Middle frontal gyrus (tissue), 1 donor: ENCODE measurements around the gene TOR1AIP2.
"Not testable (repeated sequence)": the region's sequence is repeated elsewhere in the genome, so short reads cannot be mapped to it uniquely, and the experiment has no call there.

Experiments
- DNase-seq: peaks from one replicate; pipeline ENCODE4 v3.0.0-alpha.2; 2015; ENCODE audit warnings: low spot score; ENCODE audit errors: extremely low spot score

Gene TOR1AIP2

DNA sequence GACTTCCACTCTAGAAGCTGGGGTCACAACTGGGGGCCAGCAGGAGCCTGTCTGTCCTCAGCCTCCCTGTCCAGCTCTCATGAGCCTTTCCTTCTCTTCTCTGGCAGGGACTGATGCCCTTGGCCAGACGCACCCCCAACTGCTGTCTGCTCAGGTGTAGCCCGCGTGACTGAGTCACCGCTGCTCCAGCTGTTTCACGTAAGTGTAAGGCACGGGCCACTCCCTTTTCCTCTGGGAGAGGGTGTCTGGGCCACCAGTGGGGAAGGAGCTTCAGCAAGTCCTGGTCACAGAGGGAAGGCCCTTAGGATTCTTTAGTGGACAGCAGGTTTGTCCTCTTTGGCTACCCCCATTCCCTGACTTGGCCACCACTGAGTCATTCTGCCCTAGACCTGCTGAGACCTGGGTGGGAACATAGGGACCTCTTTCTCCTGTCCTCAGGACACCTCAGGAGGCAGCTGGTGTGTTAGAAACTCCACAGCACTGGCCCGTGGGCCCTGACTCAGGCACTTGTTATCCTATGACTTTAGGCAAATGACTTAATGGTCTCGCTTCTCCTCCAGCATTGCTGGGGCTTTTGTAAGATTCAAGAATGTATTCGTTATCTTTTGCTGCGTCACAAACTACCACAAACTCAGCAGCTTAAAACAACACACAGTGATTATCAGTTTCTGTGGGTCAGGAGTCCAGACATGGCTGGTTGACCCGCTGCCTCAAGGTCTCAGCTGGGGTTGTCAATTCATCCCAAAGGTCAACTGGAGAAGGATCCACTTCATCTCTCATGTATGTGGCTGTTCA is 69.7 kb downstream of the TOR1AIP2 start:
- DNase-seq, result no peak

DNA sequence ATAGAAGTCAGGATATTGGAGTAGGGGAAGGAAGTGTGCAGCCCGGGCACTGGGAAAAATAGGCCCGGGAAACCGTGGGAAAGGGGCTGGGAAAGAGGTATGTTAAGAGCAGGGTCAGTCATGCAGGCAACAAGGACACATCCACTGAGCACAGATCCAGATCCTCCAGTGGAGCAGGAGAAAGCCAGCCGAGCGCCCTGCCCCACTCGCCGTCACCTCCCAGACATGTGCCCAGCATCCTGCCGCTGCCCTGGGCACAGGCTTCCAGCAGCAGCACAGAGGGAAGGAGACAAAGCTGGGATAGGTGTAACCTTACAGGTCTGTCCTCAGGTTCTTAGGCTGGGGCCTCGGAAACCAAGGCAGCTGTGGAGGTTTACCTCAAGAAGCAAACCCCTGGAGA is 70.3 kb downstream of the TOR1AIP2 start:
- DNase-seq, result no peak

DNA sequence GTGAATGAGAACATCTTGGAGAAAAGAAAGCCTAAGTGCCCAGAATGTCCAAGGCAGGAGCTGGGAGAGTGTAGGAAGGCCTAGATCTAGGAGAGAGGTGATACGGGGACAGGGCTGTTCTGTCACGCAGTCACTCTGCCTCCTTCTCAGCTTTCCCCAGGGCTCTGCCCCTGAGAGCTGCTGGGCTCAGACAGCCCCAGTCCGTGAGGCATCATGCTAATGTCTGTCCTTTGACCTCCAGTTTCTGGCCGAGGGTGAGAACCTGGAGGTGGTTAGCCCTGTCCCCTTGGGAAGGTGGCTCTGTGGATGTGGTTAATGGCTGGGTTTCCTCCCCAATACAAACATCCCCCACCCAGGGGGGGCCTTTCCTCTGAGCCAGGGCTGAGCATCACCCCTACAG is 71.3 kb downstream of the TOR1AIP2 start:
- DNase-seq, result no peak

- no peak for DNase-seq
These were observed 72.1 kb downstream of the TOR1AIP2 start for GRCh38 chr1:179805291-179806195.

DNA sequence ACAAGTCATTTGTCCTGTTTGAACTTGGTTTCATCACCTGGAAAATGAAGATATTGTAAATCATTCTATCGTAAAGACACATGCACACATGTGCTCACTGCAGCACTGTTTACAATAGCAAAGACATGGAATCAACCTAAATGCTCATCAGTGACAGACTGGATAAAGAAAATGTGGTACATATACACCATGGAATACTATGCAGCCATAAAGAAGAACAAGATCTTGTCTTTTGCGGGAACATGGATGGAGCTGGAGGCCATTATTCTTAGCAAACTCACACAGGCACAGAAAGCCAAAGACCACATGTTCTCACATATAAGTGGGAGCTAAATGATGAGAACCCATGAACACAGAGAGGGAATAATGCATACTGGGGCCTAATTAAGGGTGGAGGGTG is 73.2 kb downstream of the TOR1AIP2 start:
- not testable (repeated sequence) for DNase-seq

DNA sequence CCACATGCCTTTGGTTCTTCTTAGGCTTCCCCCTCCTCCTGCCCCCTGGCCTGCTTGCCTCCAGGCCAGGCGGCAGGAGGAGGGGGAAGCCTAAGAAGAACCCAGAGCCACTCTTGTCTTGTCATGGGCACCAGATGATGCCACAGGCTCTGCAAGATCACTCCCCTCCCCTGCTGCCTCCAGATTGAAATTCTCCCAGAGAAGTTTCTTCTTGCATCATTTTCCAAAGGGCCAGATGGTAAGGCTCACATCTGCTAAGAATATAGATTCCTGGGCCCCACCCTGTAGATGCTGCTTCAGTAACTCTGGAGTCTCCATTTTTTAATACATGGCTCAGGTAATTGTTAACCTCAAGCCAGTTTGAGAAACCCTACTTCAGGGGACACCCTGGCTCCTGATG is 73.7 kb downstream of the TOR1AIP2 start:
- no peak for DNase-seq

- DNase-seq, result no peak
These were observed 74.5 kb downstream of the TOR1AIP2 start for GRCh38 chr1:179803104-179803503.

DNA sequence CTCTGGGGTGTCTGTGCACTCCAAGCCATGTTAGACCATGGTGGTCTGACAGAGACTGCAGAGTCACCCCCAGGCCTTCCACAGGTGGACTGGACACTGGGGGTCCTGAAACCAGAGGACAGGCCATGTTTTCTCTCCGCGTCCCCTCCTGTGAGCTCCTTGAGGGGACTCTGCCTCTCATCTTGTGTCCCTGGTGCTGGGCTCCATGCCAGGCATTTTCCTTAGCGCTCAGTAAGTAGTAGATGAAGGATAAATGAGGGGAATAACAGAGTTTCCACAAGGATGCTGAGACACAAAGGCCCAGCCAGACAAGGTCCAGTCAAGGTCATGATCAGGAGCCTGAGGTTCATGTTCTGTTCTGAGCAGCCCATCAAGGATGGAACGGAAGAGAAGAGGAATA is 77.1 kb downstream of the TOR1AIP2 start:
- no peak for DNase-seq

- no peak for DNase-seq
These were observed 78.6 kb downstream of the TOR1AIP2 start for GRCh38 chr1:179798864-179799516.

DNA sequence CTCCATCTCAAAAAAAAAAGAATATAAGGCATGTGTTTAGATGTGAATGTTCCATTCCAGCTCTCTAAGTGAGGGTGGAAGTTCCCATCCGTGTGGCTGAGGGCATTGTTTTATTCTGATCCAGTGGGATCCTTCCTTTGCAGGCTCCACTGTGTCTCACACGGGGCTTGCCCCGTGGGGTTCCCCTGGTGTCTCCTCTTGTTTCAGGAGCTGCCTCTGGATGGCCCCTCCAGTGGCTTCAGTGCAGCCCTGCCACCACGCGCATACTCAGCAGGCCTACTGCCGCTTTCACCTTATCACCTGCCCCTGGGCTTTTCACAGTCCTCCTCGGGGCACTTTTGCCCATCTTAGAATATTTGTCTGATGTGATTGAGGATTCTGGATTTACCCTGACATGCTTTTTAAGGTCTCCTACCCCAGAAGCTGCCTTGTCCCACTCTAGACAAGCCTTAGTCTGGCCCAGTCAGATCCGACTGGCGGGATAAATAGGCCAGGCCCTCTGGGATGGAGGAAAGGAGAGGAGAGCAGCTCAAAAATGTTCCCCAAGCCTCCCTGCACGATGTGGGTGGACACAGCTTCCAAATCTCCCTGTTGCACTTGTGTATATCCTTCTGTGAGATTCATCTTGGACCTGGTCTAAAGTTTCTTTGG is 79.3 kb downstream of the TOR1AIP2 start:
- DNase-seq, result no peak

- no peak for DNase-seq
These were observed 82.9 kb downstream of the TOR1AIP2 start for GRCh38 chr1:179794669-179795068.

DNA sequence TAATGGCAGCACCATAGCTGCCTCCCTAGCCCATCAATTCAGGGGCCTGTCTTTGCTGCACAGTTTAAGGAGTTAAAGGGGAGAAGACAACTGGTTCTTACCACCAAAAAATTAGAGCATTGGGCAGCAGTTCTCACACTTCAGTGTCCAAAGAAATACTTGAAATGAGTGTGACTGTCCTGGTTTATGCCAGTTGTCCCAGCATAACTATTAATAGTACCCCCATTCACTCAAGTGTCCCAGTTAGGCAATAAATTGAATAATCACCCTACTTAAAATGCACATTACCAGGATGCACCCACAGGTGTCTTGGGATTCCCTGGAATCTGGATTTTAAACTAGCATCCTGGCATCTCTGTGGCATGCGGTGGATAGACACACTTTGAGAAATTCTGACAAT is 83.5 kb downstream of the TOR1AIP2 start:
- DNase-seq, result no peak

DNA sequence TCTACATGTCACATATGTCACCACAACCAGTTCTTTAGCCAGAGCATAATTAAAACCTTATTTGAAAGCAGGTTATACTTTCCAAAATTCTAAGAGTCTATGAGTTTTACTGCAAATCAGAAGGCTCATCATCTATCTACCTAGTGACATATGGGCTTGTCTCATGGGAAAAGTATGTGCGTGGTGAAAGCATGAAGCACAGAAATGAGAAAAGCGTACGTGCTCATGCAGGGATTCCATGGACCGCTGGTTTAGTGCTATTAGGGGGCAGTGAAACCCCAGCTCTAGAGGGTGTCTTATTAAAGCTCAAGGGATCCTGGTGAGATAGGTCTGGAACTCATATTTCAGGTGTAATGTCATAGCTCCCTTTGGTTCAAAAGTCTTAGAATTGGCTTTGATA is 84.3 kb downstream of the TOR1AIP2 start:
- DNase-seq, result no peak
